K562 (cell line): ENCODE data around the gene ARSD. TPM values are rescaled to one million over a fixed set of nuclear protein-coding genes. Genes with fewer than 3 reads are reported as not detected.

ENCODE experiments used
- ARID1B ChIP-seq: fragments of 450-650 bp; IDR thresholded peaks from 2 replicates; pipeline ENCODE4 v1.6.1; 2016; ENCODE audit warnings: antibody characterized with exemption, mild to moderate bottlenecking, inconsistent platforms
- FUS ChIP-seq: fragments of 200-400 bp; formaldehyde crosslinking; optimal IDR thresholded peaks from 2 replicates; pipeline ENCODE3; 2017; ENCODE audit warnings: low read depth, low read length
- GATA2 ChIP-seq: sonication (generic); formaldehyde crosslinking; IDR thresholded peaks from 2 replicates; pipeline ENCODE4 v1.4.0; 2020; ENCODE audit warnings: mild to moderate bottlenecking, missing genetic modification reagents
- HNRNPH1 ChIP-seq: fragments of 200-400 bp; formaldehyde crosslinking; optimal IDR thresholded peaks from 2 replicates; pipeline ENCODE3; 2017; ENCODE audit warnings: low read depth, mild to moderate bottlenecking, low read length, moderate library complexity
- KHSRP ChIP-seq: fragments of 450-650 bp; IDR thresholded peaks from 2 replicates; pipeline ENCODE4 v1.6.1; 2017
- PBX2 ChIP-seq, 2 experiments: IDR thresholded peaks in 1 of 2; conservative IDR thresholded peaks in 1 of 2; 2 replicates each; pipeline ENCODE4 v1.6.1; 2016; ENCODE audit warnings: low read depth in 2 of 2, mild to moderate bottlenecking in 1 of 2, missing compliant biosample characterization in 1 of 2, missing genetic modification characterization in 1 of 2, moderate library complexity in 1 of 2
- RERE ChIP-seq: sonication (generic); formaldehyde crosslinking; IDR thresholded peaks from 2 replicates; pipeline ENCODE4 v1.8.0; 2023; ENCODE audit warnings: missing genetic modification reagents, mild to moderate bottlenecking, borderline replicate concordance
- SMAD2 ChIP-seq: fragments of 150-350 bp; IDR thresholded peaks from 2 replicates; pipeline ENCODE4 v1.6.1; 2014; ENCODE audit warnings: low read depth, mild to moderate bottlenecking, low read length
- ZNF175 ChIP-seq: fragments of 200-800 bp; sonication (Bioruptor generic); IDR thresholded peaks from 2 replicates; pipeline ENCODE4 v1.6.1; 2016; ENCODE audit warnings: low read depth, mild to moderate bottlenecking, missing genetic modification characterization, missing compliant biosample characterization
- ZNF584 ChIP-seq: fragments of 200-800 bp; sonication (Bioruptor generic); IDR thresholded peaks from 2 replicates; pipeline ENCODE4 v1.6.1; 2016; ENCODE audit warnings: low read depth, mild to moderate bottlenecking, missing genetic modification characterization, missing compliant biosample characterization
- ZNF592 ChIP-seq: fragments of 450-650 bp; IDR thresholded peaks from 2 replicates; pipeline ENCODE4 v1.6.1; 2017; ENCODE audit warnings: antibody characterized with exemption, mild to moderate bottlenecking
- ZNF740 ChIP-seq, 3 experiments: fragments of 200-800 bp in 1 of 3; sonication (Bioruptor generic) in 1 of 3; sonication (generic) in 1 of 3; formaldehyde crosslinking in 1 of 3; IDR thresholded peaks; 2 replicates each; pipeline versions ENCODE4 v1.6.1 to v1.8.0; 2016 to 2022; ENCODE audit warnings: mild to moderate bottlenecking in 2 of 3, missing compliant biosample characterization in 2 of 3, missing genetic modification characterization in 2 of 3, missing genetic modification reagents in 1 of 3
- polyA plus RNA-seq, 8 experiments: library from polyadenylated mRNA; depleted of rRNA in 4 of 8; stranded (reverse) in 5 of 8; unstranded in 3 of 8; fragments of >200 nt; fragmentation: Nextera tagmentation in 2 of 8; fragmentation: Illumina TruSeq in 1 of 8; extraction: Ambion mirVana in 2 of 8; extraction: Trizol in 1 of 8; gene quantifications; 2 replicates each; pipeline versions ENCODE4 v1.2.1 to v1.2.3, GENCODE V29; 2011 to 2014; ENCODE audit warnings: inconsistent platforms in 1 of 8, missing spikeins in 1 of 8
- total RNA-seq, 7 experiments: library from RNA; depleted of rRNA in 6 of 7; stranded (reverse); fragments of >200 nt in 6 of 7; fragmentation: Illumina TruSeq in 2 of 7; extraction: Trizol in 2 of 7; gene quantifications; 2 replicates each; pipeline versions ENCODE4 v1.2.1 to v1.2.3, GENCODE V29; 2011 to 2021; ENCODE audit warnings: low replicate concordance in 1 of 7

The ARSD gene
- total and polyA plus RNA-seq, 9 of the 15 experiments (the other 6 are each of a cell fraction or from before 2014, with no cell fraction given) = 0.05 to 0.23 (median 0.09) TPM; not detected in 1

GRCh38 chrX:2921193-2921592 is 7.9 kb downstream of the ARSD start (continued):
- TF ChIP-seq ZNF592 (no peak), SMAD2 (no peak), ARID1B (no peak), ZNF584 (CRISPR knock-in tag) (no peak), ZNF740 (CRISPR knock-in tag; IDR thresholded peaks at IDR 0.05) (no peak), ZNF740 (tag; IDR thresholded peaks at IDR 0.05) (no peak), FUS (no peak), GATA2 (CRISPR knock-in tag) (peak; percentile 45; the same call in 1 of the 2 replicates), ZNF175 (CRISPR knock-in tag) (no peak), PBX2 (CRISPR knock-in tag; IDR thresholded peaks at IDR 0.05; ENCODE audit: low read depth) (no peak), PBX2 (tag; conservative IDR thresholded peaks at IDR 0.05; ENCODE audit: low read depth) (peak; percentile 62), RERE (CRISPR knock-in tag) (no peak), HNRNPH1 (no peak), KHSRP (no peak)
